ENCODE measurements around the gene WDFY1.

DNA sequence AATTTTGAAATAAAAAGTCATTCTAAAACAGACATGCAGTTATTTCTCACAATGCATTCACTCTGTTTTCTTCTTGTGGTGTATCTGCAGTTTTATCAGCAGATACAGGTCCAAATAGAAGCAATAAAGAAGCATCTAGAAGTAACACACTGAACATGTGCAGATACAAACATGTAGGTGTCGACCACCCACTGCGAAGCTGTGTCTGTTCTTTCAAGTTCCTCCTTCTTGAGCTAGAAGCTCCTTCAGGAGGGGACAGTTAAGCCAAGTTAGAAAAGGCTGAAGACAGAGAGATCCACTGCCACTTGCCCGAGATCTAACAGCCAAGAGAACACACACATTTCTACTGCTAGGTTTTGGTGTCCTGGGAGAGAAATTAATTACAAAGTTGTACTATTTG is 30.1 kb downstream of the WDFY1 start:
- TF ChIP-seq, protein P1, sequence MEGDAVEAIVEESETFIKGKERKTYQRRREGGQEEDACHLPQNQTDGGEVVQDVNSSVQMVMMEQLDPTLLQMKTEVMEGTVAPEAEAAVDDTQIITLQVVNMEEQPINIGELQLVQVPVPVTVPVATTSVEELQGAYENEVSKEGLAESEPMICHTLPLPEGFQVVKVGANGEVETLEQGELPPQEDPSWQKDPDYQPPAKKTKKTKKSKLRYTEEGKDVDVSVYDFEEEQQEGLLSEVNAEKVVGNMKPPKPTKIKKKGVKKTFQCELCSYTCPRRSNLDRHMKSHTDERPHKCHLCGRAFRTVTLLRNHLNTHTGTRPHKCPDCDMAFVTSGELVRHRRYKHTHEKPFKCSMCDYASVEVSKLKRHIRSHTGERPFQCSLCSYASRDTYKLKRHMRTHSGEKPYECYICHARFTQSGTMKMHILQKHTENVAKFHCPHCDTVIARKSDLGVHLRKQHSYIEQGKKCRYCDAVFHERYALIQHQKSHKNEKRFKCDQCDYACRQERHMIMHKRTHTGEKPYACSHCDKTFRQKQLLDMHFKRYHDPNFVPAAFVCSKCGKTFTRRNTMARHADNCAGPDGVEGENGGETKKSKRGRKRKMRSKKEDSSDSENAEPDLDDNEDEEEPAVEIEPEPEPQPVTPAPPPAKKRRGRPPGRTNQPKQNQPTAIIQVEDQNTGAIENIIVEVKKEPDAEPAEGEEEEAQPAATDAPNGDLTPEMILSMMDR (IDR thresholded peaks at IDR 0.05; ENCODE audit: borderline replicate concordance, extremely low read depth, low read length, poor library complexity, severe bottlenecking), result no peak
- TF ChIP-seq EZH2 (IDR thresholded peaks at IDR 0.05; ENCODE audit: borderline replicate concordance, low read depth, low read length, severe bottlenecking), result no peak
